CD4-positive, alpha-beta T cell treated with Interleukin-15 for 4 hours (primary cell): Measurements from ENCODE around the gene TASP1.

Experiments used
- DNase-seq: peaks from one replicate; pipeline ENCODE4 v3.0.0-alpha.2; 2020; ENCODE audit warnings: low spot score

TASP1 gene

GRCh38 chr20:13341737-13342393 lies 296.9 kb downstream of the TASP1 start:
- DNase-seq: no peak

GRCh38 chr20:13340088-13340487 lies 298.6 kb downstream of the TASP1 start:
- DNase-seq: no peak
